ENCODE measurements around the gene PYHIN1.

- TF ChIP-seq POLR2A (IDR thresholded peaks at IDR 0.05) (no peak), POLR2AphosphoS5 (IDR thresholded peaks at IDR 0.05) (no peak)
- TF ChIP-seq, protein P1, sequence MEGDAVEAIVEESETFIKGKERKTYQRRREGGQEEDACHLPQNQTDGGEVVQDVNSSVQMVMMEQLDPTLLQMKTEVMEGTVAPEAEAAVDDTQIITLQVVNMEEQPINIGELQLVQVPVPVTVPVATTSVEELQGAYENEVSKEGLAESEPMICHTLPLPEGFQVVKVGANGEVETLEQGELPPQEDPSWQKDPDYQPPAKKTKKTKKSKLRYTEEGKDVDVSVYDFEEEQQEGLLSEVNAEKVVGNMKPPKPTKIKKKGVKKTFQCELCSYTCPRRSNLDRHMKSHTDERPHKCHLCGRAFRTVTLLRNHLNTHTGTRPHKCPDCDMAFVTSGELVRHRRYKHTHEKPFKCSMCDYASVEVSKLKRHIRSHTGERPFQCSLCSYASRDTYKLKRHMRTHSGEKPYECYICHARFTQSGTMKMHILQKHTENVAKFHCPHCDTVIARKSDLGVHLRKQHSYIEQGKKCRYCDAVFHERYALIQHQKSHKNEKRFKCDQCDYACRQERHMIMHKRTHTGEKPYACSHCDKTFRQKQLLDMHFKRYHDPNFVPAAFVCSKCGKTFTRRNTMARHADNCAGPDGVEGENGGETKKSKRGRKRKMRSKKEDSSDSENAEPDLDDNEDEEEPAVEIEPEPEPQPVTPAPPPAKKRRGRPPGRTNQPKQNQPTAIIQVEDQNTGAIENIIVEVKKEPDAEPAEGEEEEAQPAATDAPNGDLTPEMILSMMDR (IDR thresholded peaks at IDR 0.05): no peak
These were observed 74.3 kb downstream of the PYHIN1 start for GRCh38 chr1:159005676-159006075.
